HUES6 (cell line): ENCODE data around the gene C19orf47.

Experiments used
- H3K27ac ChIP-seq: 2 replicates; pipeline ENCODE4 v1.7.0; 2013; ENCODE audit warnings: low read depth, mild to moderate bottlenecking, low read length, inconsistent platforms
- H3K27me3 ChIP-seq: 2 replicates; pipeline ENCODE4 v1.6.1; 2013; ENCODE audit warnings: low read length; ENCODE audit not compliant: control insufficient read depth, insufficient read depth
- H3K36me3 ChIP-seq: 2 replicates; pipeline ENCODE4 v1.6.1; 2013; ENCODE audit warnings: low read length; ENCODE audit not compliant: control insufficient read depth, insufficient read depth
- H3K4me1 ChIP-seq: 2 replicates; pipeline ENCODE4 v1.6.1; 2013; ENCODE audit warnings: low read length; ENCODE audit not compliant: control insufficient read depth, insufficient read depth
- H3K4me3 ChIP-seq: 2 replicates; pipeline ENCODE4 v1.5.1; 2013; ENCODE audit warnings: low read depth, low read length
- H3K9ac ChIP-seq: one replicate; pipeline ENCODE4 v1.6.1; 2013; ENCODE audit warnings: mild to moderate bottlenecking, low read length
- H3K9me3 ChIP-seq: 2 replicates; pipeline ENCODE4 v1.6.1; 2013; ENCODE audit warnings: low read depth, low read length; ENCODE audit not compliant: control insufficient read depth, insufficient read depth

C19orf47 gene

GRCh38 chr19:40309666-40310065, 38.5 kb downstream of the C19orf47 start:
- Histone ChIP-seq H3K27me3 (no peaks in the 10 kb centered on the region), H3K4me1 (no peaks in the 10 kb centered on the region), H3K4me3 (no peak overlapping the region), H3K9me3 (no peaks in the 10 kb centered on the region), H3K27ac (no peak overlapping the region), H3K36me3 (no peaks in the 10 kb centered on the region), H3K9ac (no peak overlapping the region)

DNA sequence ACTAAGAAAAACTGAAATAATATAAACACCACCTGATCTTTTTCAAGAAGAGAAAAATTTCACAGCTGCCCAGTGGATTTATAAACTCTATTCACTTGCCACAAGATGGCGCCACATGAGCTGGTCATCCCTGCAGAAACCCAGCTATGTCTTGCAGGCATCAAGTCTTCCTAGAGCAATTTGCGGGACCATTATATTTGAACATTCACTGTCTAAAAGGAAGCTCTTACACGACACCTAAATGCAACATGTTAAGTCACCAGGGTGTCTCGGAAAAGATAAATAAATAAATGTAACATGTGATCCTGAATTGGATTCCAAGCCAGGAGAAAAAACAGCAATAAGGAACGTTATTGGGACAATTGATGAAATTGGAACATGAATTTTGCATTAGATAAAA, 42.8 kb downstream of the C19orf47 start:
- Histone ChIP-seq H3K4me3 (no peak overlapping the region), H3K27ac (no peak overlapping the region), H3K9ac (no peak overlapping the region), H3K9me3 (no peaks in the 10 kb centered on the region), H3K36me3 (no peaks in the 10 kb centered on the region), H3K27me3 (no peaks in the 10 kb centered on the region), H3K4me1 (peaks cover 5% of the 10 kb centered on the region; the same call in 1 of the 2 replicates)

DNA sequence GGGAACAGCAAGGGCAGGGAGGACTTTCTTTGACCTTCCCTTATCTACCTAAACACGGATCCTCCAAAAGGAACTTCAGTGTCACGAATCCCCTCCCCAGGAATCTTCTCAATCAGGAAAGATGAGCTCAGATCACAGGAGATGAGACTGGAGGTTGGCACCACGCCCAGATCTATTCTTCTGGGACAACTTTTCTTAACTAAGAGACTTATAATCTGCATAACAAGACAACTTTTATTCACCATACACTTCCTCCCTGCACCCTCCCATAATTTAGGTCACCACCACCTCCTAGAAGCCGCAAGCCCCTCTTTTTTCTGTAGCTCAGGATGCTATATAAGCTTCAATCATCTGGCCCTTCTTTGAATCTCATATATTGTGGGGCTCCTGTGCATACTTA, 43.9 kb downstream of the C19orf47 start:
- H3K4me1 ChIP-seq, result peaks cover 5% of the 10 kb centered on the region; the same call in 1 of the 2 replicates
- no peaks in the 10 kb centered on the region for H3K27me3 ChIP-seq
- no peaks in the 10 kb centered on the region for H3K36me3 ChIP-seq
- H3K27ac ChIP-seq, result no peak overlapping the region
- H3K9ac ChIP-seq, result no peak overlapping the region
- no peaks in the 10 kb centered on the region for H3K9me3 ChIP-seq
- no peak overlapping the region for H3K4me3 ChIP-seq

DNA sequence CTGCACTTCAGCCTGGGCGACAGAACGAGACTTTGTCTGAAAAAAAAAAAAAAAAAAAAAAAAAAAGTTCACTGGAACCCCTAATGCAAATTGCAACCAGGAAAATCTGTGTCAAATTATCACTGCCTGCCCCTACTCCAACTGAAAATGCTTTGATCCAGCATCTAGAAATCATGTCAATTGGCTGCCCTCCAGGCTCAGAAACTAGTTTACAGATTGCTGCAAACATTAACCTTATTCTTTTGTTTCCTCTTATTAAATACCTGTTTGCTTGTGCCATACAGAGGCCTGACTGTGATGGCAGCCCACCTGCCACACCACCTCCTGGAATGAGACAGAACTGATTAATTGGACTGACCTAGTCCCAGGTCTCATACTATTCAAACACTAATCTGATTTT, 44.4 kb downstream of the C19orf47 start:
- Histone ChIP-seq H3K4me1 (peaks cover 5% of the 10 kb centered on the region; the same call in 1 of the 2 replicates), H3K9ac (no peak overlapping the region), H3K9me3 (no peaks in the 10 kb centered on the region), H3K27me3 (no peaks in the 10 kb centered on the region), H3K4me3 (no peak overlapping the region), H3K36me3 (no peaks in the 10 kb centered on the region), H3K27ac (no peak overlapping the region)

DNA sequence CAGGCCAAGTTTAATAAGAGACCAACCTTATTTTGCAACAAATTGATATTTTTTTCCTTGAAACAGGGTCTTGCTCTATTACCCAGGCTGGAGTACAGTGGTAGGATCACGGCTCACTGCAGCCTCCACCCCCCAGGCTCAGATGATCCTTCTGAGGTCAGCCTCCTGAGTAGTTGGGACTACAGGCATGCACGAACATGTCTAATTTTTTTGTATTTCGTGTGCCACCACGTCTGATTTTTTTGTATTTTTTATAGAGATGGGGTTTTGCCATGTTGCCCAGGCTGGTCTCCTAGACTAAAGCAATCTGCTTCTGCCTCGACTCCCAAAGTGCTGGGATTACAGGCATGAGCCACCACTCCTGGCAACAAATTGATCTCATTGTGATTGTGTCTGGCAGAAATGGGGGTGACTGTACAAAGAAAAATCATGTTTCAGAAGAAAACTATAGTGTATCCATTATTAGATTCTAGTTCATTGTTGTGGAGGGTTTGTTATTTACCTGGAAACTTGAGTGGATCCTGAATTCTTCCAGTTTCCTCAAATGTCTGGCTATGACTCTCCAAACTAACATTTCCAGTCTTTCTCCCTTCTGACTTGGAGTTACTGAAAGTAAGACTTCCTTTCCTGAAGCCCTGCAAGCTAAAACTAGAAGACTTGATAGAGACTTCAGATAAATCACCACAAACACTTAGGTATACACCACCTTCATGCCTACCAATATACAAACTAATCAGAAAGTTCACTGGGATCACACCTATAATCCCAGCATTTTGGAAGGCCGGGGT, 45.8 kb downstream of the C19orf47 start:
- H3K27me3 ChIP-seq, result no peaks in the 10 kb centered on the region
- H3K36me3 ChIP-seq, result no peaks in the 10 kb centered on the region
- H3K9me3 ChIP-seq, result no peaks in the 10 kb centered on the region
- peaks cover 5% of the 10 kb centered on the region; the same call in 1 of the 2 replicates for H3K4me1 ChIP-seq
- no peak overlapping the region for H3K4me3 ChIP-seq
- no peak overlapping the region for H3K9ac ChIP-seq
- H3K27ac ChIP-seq, result no peak overlapping the region

GRCh38 chr19:40300668-40301067, 47.5 kb downstream of the C19orf47 start:
- H3K9ac ChIP-seq, result no peak overlapping the region
- H3K4me3 ChIP-seq, result no peak overlapping the region
- no peaks in the 10 kb centered on the region for H3K9me3 ChIP-seq
- peaks cover 5% of the 10 kb centered on the region; the same call in 1 of the 2 replicates for H3K4me1 ChIP-seq
- H3K27ac ChIP-seq, result no peak overlapping the region
- no peaks in the 10 kb centered on the region for H3K27me3 ChIP-seq
- no peaks in the 10 kb centered on the region for H3K36me3 ChIP-seq

GRCh38 chr19:40298026-40298425, 50.2 kb downstream of the C19orf47 start:
- Histone ChIP-seq H3K27me3 (no peaks in the 10 kb centered on the region), H3K9me3 (no peaks in the 10 kb centered on the region), H3K4me1 (no peaks in the 10 kb centered on the region), H3K4me3 (no peak overlapping the region), H3K27ac (no peak overlapping the region), H3K36me3 (no peaks in the 10 kb centered on the region), H3K9ac (no peak overlapping the region)

GRCh38 chr19:40294560-40294959, 53.6 kb downstream of the C19orf47 start:
- Histone ChIP-seq H3K9me3 (no peaks in the 10 kb centered on the region), H3K9ac (no peak overlapping the region), H3K27ac (no peak overlapping the region), H3K27me3 (no peaks in the 10 kb centered on the region), H3K4me3 (no peak overlapping the region), H3K4me1 (no peaks in the 10 kb centered on the region), H3K36me3 (no peaks in the 10 kb centered on the region)

GRCh38 chr19:40286971-40287421, 61.2 kb downstream of the C19orf47 start:
- no peak overlapping the region for H3K9ac ChIP-seq
- H3K4me3 ChIP-seq, result no peak overlapping the region
- H3K36me3 ChIP-seq, result no peaks in the 10 kb centered on the region; the same call in 1 of the 2 replicates
- H3K4me1 ChIP-seq, result peaks cover 13% of the 10 kb centered on the region; the same call in 1 of the 2 replicates
- no peak overlapping the region for H3K27ac ChIP-seq
- no peaks in the 10 kb centered on the region for H3K9me3 ChIP-seq
- no peaks in the 10 kb centered on the region for H3K27me3 ChIP-seq

- H3K27ac ChIP-seq, result peak overlapping the region; percentile 95; the same call in 1 of the 2 replicates
These were observed 61.8 kb downstream of the C19orf47 start for GRCh38 chr19:40286235-40286970.

More at GRCh38 chr19:40286235-40286970, 61.8 kb downstream of the C19orf47 start:
- H3K4me1 ChIP-seq, result peaks cover 17% of the 10 kb centered on the region
- H3K27me3 ChIP-seq, result no peaks in the 10 kb centered on the region
- H3K36me3 ChIP-seq, result no peaks in the 10 kb centered on the region; the same call in 1 of the 2 replicates
- no peaks in the 10 kb centered on the region for H3K9me3 ChIP-seq
- no peak overlapping the region for H3K9ac ChIP-seq
- H3K4me3 ChIP-seq, result no peak overlapping the region; the same call in 1 of the 2 replicates
